ENCODE measurements around the gene CEP350.
A peak's percentile ranks its signal among the peaks of the same experiment; 100 is the strongest.

CEP350 gene, protein sequence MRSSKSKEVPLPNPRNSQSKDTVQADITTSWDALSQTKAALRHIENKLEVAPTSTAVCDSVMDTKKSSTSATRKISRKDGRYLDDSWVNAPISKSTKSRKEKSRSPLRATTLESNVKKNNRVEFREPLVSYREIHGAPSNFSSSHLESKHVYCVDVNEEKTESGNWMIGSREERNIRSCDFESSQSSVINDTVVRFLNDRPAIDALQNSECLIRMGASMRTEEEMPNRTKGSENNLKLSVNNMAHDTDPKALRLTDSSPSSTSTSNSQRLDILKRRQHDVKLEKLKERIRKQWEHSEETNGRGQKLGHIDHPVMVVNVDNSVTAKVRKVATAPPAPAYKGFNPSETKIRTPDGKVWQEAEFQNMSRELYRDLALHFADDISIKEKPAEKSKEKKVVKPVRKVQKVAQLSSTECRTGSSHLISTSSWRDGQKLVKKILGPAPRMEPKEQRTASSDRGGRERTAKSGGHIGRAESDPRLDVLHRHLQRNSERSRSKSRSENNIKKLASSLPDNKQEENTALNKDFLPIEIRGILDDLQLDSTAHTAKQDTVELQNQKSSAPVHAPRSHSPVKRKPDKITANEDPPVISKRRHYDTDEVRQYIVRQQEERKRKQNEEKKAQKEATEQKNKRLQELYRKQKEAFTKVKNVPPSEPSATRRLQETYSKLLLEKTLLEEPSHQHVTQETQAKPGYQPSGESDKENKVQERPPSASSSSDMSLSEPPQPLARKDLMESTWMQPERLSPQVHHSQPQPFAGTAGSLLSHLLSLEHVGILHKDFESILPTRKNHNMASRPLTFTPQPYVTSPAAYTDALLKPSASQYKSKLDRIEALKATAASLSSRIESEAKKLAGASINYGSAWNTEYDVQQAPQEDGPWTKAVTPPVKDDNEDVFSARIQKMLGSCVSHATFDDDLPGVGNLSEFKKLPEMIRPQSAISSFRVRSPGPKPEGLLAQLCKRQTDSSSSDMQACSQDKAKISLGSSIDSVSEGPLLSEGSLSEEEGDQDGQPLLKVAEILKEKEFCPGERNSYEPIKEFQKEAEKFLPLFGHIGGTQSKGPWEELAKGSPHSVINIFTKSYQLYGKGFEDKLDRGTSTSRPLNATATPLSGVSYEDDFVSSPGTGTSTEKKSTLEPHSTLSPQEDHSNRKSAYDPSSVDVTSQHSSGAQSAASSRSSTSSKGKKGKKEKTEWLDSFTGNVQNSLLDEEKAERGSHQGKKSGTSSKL (N-terminal part only)

DNA sequence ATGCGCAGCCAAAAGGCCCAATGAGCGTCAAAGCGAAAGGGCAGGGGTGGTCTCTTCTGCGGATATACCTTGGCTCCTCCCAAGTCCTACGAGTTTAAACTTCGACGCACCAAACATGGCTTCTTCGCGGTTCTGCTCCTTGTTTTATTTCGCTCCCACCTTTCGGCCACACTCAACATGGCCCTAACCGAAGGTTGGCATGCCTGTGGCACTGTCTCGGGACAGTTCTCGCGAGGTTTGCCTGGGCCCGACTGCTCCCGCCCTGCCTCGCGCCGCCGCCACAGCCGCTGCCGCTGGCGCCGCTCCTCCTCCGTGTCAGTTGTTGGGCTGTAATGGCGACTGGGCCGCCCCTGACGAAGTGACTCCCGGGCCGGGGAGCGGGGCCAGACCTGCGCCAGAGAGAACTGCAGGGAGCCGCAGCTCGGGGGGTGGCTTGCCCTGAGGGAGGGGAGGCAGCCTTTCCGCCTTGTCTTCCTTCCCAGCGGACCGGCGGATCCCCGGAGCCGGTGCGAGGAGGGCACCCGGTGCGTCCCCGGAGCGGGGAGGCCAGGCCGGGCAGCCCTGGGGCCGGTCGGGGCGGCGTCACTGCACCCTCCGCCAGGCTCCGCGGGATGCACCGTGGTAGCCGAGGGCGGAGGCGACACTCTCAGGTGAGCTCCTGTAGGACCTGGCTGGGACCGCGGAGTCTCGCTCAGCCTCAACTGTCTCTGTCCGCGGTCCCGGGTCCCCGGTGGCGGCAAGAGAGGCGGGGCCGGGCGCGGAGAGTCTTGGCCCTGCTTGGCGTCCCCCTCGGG lies at the start of gene CEP350:
CEP350 (plus strand) TSS at position 318 of the 794 bp plus-strand sequence. CDS start 31,372 bp downstream, outside the sequence.
- peak; percentile 99 to 100 for DNase-seq

DNA sequence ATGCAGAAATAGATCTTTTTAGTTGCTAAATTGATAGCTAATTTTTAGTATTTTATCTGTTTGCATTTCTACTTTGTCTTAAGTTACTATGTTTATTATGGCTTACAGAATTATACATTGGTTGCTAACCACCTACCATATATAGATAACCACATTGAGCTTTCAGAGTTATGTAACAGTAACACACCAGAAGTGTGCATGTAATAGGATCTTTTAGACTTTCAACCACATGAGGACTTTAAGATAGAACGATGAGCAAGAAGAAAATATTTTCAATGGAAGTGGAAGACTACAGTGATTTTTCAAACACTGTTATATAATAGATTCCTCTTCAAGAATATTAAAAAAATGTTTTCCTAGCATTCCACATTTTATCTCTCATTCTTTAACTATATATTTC lies 43.7 kb upstream of the CEP350 start:
- DNase-seq = no peak

DNA sequence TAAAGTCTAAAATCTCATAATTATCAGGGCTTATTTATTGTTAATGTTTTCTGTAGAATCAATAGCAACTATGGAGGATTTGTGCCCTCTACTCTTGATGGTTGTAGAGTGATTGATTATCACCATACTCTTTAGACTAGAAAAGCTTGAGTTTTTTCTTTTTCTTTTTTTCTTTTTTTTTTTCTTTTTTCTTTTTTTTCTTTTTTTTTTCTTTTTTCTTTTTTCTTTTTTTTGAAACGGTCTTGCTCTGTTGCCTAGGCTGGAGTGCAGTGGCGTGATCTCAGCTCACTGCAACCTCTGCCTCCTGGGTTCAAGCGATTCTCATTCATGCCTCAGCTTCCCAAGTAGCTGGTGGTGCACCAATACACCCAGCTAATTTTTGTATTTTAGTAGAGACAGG lies 42.8 kb upstream of the CEP350 start:
- no peak for DNase-seq

DNA sequence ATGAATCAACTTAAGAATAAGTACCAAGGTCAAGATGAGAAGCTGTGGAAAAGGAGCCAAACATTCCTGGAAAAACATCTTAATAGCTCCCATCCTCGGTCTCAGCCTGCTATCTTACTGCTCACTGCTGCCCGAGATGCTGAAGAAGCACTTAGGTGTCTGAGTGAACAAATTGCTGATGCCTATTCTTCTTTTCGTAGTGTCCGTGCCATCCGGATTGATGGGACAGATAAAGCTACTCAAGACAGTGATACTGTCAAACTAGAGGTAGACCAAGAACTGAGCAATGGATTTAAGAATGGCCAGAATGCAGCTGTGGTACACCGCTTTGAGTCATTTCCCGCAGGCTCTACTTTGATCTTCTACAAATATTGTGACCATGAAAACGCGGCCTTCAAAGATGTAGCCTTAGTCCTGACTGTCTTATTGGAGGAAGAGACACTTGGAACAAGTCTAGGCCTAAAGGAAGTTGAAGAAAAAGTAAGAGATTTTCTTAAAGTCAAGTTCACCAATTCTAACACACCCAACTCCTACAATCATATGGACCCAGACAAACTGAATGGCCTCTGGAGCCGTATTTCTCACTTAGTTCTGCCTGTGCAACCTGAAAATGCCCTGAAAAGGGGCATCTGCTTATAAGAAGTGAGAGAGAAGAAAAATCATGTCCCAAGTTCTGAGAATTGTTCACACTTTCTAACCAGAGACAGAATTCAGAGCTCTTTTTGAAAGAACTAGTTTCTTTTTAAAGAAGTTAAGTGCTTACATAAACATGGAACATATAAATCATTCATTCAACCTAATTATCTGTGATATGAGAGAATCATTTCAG lies 36.8 kb upstream of the CEP350 start:
- no peak for DNase-seq

DNA sequence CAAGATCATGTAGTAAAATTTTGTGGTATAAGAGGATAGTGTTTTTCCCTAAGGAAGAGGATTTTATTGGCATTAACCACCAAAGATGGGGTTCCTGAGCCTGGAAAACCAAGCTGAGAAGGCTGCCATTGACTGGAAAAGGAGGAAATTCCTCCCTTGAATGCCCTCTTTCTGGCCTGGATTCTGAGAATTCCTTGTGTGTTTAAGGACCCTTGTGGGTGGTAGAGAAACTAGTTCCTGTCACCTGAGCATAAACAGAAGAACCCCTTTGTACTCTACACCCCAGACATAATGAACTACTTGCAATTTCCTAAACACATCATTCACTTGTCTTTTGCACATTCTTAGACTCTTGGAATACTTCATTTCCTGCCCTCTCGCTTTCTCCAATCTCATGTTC lies 33.1 kb upstream of the CEP350 start:
- no peak for DNase-seq

DNA sequence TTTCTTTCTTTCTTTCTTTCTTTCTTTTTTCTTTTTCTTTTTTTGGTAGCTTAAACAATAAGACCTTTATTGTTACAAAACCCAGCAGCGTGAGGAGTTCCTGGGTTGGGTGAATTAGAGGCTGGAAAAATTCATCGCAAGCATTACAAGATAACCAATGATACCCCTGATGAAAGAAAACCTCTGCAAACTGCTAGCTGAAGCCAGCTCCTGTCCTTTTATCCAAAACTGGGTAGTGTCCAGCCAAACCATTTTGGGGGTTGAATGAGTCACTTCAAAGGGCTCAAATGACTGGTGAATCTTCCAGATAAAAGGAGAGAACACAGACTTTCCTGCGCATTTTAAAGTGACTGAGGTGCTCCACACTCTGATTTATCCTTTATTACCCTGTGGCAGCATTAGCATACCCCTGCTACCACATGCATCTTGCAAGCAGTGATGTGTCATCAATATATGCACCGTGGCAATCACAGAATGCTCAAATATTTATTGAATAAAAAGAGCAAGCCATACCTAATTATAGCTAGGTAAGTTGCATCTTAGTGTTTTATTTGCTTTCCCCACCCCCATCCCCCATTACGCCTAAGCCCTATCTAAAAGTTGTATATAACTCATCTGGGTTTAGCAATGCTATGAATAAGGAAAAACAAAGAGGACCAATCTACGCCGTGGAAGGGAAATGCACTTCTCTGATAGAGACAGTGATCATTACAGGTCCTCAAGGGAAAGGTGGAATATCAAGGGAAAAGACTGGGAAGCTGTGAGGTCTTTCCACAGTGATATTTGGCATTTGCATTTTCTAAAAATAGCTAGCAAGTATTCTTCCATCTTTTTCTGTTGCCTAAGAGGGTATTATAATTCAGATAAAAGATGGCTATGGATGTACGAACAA lies 32.4 kb upstream of the CEP350 start:
- no peak for DNase-seq

DNA sequence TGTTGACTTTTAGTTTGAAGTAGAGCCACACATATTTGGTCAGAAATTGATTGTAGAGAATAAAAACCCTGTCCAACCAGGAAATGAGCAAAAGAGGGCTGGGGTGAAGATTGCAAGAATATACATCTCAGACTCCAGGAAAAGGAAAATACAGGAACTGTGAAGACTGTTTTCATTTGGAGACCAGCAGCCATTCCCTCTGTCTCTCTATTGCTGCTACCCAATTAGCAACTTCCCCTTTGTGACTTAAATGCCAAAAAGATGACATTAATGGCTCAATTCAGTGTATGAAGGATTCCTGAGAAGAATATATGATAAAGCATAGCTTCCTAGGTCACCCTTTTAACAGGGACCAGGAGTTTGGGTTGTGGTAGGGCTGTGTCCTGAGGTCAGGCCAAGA lies 31.6 kb upstream of the CEP350 start:
- no peak for DNase-seq

DNA sequence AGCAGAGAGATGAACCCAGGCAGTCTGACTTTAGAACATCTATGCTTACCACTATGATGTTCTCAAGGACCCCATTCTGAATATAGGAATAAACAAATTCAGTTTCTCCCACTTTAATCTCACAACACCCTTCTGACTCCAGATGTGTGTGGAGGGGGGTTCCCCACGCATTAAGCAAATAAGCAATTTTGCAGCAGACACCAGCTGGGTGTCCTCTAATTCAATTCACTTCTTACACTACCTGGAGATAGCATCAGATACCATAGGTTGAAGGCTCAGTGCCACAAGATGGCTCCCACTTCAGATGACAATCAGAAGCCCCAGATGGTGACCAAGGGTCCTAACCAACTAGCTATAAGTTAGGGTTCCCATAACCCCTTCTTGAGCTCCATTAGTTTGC lies 30.3 kb upstream of the CEP350 start:
- no peak for DNase-seq

DNA sequence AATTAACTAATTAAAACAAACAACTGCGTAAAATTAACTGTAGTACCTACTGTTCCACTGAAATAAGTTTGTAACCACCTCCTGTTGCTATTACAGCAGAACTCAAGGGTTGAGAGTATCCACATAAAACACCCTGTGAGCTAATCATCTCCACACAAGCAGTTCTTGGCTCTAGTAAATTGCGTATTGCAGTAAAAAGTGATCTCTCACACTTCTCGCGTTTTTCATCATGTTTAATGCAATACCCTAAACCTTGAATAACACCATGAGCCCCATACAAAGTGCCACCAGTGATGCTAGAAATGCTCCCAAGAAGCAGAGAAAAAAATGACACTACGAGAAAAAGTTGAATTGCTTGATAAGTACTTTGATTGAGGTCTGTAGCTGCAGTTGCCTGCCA lies 29.3 kb upstream of the CEP350 start:
- DNase-seq = no peak

DNA sequence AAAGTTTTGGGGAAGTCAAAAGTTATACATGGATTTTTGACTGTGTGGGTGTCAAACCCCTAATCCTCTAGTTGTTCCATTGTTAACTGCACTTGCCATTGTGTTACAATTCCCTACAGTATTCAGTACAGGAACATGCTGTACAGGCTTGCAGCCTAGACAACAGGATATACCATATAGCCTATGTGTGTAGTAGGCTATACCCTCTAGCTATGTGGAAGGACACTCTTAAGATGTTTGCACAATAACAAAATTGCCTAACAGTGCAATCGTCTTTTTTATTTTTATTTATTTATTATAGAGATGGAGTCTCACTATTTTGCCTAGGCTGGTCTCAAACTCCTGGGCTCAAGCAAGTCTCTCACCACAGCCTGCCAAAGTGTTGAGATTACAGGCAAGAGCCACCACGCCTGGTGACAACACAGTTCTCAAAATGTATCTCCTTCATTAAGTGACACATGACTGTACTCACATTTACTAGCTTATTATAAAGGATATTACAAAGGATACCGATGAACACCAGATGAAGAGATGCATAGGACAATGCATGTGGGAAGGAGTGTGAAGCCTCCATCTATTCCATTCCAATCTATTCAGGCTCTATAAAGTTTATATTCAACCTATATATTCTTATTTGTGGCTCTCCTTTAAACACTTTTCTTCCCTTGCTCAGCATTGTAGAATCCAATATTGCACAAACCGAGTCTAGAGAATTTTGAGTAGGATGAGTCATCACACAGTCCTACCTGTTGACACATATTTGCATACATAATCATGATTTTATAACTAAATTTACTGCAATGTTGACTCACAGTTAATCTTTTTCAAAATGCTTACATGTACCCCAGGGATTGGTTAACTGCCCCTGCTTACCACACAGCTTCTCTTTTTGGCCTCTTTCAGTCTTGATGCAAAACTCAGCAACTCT lies 28.4 kb upstream of the CEP350 start:
- DNase-seq = no peak

DNA sequence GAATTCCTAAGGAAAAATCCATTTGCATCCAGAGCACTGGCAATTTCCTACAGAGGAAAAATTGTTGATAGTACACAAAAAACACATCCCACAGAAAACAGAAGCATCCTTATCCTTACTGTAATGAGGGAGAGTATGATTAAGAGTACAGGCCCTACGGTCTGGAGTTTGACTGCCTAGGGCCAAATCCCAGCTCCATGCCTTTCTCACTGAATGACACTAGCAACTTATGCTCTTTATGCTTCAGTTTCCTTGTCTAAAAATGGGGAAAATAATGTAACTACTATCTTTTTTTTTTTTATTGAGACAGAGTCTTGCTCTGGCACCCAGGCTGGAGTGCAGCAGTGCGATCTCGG lies 27.8 kb upstream of the CEP350 start:
- DNase-seq = no peak

DNA sequence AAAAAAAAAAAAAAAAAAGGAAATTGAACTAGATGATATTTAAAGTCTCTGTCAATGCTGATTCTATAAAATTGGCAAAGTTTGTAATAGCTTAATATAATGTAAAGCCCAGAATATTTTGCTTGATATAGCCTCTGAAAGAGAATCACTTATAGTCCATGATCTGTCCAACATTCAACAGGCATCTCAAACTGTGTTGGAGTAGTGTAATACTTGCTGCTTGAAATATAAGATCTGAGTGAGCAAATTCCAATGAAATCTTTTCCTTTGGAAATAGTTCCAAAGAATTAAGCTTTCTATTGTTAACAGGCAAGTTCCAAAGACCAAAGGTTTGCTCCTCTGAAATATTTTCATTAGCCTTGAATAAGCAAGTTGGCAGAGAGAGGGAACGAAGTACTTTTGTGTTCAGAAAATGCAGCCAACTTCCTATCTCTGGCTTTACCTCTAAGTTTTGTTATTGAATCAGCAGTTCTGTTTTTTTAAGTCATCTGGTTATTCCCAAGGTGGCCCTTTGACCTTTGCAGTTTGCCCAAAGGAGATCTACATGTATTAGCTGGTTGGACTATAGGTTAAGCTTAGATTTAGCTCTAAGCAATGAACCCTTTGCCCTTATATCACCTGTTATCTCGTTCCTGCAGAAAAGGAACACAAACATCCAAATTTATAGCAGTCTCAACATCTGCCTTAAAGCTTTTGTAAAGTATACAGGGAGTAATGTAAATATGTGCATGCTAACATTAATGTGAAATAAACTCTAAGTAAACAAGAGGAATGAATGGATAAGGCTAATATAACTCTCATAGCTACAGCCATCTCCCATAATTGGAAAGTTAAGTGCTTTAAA lies 24.4 kb upstream of the CEP350 start:
- no peak for DNase-seq

DNA sequence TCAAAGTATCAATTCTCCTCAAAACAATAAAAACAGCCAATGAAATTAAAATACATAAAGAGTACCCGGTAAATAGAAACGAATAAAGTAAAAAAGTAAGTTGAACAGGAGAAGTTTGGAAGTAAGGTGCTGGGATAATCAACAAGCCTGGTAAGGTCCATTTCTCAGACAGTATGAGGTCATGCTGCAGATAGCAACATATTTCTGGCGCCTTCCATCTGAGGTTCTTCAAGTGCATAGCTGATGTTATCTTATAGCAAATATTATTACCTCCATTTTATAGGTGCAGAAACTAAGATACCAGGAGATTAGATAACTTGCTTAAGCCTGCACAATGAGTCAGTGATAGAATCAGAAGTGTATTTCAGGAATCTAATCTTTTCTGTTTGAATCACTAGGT lies 23.7 kb upstream of the CEP350 start:
- no peak for DNase-seq

DNA sequence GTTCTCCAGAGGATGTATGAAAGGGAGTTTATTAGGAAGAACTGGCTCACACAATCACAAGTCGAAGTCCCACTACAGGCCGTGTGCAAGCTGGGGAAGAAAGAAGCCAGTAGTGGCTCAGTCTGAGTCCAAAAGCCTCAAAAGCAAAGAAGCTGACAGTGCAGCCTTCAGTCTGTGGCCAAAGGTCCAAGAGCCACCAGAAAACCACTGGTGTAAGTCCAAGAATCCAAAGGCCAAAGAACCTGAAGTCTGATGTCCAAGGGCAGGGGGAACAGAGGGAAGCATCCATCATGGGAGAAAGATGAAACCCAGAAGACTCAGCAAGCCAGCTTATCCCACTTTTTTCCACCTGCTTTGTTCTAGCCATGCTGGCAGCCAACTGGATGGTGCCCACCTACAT lies 21.4 kb upstream of the CEP350 start:
- no peak for DNase-seq

DNA sequence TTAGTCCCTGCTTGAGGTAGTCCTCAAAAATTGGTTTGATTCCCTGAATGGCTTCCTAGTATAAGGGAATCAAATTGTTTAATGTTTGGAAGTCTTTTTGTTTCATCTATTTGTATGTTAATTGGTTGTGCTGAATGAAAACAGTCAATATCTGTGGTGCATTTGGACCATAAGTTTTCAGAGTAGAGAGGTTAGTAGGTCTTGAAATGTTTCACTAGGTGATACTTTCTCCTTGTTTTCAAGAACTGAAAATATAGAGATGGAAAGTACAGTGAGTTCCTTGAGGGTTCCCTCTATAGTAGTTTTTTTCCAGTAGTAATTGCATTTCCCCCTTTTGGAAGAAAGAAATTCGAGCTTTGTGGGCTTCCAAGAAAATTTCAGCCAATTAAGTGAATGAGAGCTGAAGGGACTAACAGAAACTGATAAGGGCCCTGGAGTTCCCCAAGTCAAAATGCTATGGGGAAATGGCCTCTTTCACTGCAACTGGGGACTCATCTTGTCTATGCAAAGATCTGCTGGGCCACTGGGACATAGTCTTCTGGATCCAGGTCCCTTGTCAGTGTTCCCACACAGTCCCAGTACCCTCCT lies 18.6 kb upstream of the CEP350 start:
- DNase-seq = no peak

DNA sequence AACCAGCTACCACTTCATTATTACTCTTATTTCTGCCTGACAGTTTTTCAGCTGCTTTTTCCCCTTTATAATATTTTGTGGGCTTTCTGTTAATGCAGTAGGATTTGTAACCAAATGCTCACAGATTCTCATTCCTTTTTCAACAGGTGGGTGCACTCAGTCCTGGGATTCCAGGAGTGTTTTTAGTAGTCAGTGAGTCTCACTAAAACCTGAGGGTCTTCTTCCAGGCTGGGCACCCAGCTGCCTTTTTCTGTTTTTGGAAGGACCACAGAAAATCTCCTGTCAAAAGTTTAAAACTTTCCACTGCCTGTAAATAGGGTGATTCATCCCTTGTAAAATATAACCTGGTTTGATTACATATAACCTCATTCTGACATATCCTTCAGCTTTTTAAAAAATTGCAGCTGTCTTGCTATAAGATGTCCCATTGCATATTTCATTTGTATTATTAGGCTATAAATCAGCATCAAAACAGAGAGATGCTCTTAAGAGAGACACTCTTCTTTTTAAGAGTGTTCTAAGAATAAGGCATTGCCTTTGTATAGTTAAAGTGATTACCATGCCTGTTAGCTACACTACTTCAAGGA lies 16.8 kb upstream of the CEP350 start:
- no peak for DNase-seq

DNA sequence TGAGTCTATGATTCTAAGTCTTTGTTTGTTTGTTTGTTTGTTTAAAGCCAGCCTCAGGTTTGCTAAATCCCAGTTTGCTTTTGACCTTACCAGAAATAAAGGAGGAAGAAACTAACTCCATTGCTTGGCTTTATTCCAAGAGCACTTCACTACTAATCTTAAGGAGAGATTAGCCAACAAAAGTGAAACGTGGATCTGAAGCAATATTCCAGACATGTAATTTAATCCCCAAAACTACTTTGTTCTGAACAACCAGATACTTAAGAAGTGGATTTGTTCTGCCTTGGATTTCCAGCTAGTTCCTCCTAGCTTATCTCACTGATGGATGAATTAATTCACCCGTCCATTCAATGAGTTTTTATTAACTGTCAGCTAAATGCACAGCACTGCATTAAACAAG lies 15.9 kb upstream of the CEP350 start:
- no peak for DNase-seq

DNA sequence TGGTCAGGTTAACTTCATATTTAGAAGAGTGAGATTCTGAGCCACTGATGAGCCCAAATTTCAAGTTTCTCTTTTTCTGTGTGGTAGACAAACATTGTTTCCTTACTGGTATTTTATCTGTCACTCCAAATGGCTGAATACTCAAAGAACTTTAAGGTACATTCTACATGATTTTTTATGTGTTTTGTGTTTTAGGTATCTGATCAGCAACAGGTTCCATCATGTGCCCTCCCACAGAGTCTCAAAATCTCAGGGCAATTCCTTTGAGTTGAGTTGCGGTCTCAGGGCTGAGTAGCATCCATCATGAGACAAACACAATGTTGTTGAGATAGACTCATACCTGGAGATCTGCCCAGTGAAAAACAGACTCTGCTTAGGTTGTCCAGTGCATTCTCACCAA lies 14.7 kb upstream of the CEP350 start:
- no peak for DNase-seq
